GM18520 (cell line): ENCODE measurements around the gene CALU.

ENCODE experiments used
- ATAC-seq: cut with Tn5 transposase; IDR thresholded peaks from one replicate; pipeline ENCODE4 v1.9.1; 2021; ENCODE audit not compliant: unreplicated experiment

Gene CALU

GRCh38 chr7:128809363-128809762 is 70.2 kb downstream of the CALU start:
- ATAC-seq, result no peak

- ATAC-seq, result no peak
Measured at GRCh38 chr7:128810473-128810872, 71.3 kb downstream of the CALU start.

GRCh38 chr7:128810997-128811396 is 71.8 kb downstream of the CALU start:
- no peak for ATAC-seq

- no peak for ATAC-seq
Measured at GRCh38 chr7:128811631-128812430, 72.7 kb downstream of the CALU start.

GRCh38 chr7:128812514-128813168 is 73.5 kb downstream of the CALU start:
- ATAC-seq, result no peak

GRCh38 chr7:128814499-128814898 is 75.3 kb downstream of the CALU start:
- no peak for ATAC-seq

GRCh38 chr7:128815289-128815942 is 76.3 kb downstream of the CALU start:
- no peak for ATAC-seq

- no peak for ATAC-seq
Measured at GRCh38 chr7:128818694-128819093, 79.5 kb downstream of the CALU start.
